DND-41 (cell line): ENCODE measurements around the gene CERCAM.

ENCODE experiments used
- ATAC-seq: fragments of 200-7000 bp; cut with Tn5 transposase; 3 replicates; pipeline ENCODE4 v1.9.1; 2021; ENCODE audit warnings: low read depth; ENCODE audit not compliant: insufficient read depth
- DNase-seq: peaks from one replicate; pipeline ENCODE4 v3.0.0-alpha.2; 2020
- H2AFZ ChIP-seq: 2 replicates; pipeline ENCODE4 v1.6.0; 2012; ENCODE audit warnings: low read depth, low read length
- H3K27ac ChIP-seq: 2 replicates; pipeline ENCODE4 v1.5.1; 2012; ENCODE audit warnings: low read length, inconsistent platforms
- H3K27me3 ChIP-seq: fragments of 200-600 bp; sonication (generic); 2 replicates; pipeline ENCODE4 v1.6.0; 2012; ENCODE audit warnings: low read length, mild to moderate bottlenecking, inconsistent platforms; ENCODE audit not compliant: insufficient read depth, poor library complexity
- H3K36me3 ChIP-seq: 2 replicates; pipeline ENCODE4 v1.5.1; 2012; ENCODE audit warnings: low read length, inconsistent platforms; ENCODE audit not compliant: insufficient read depth
- H3K4me1 ChIP-seq: 2 replicates; pipeline ENCODE4 v1.5.1; 2012; ENCODE audit warnings: mild to moderate bottlenecking, low read length; ENCODE audit not compliant: insufficient read depth
- H3K4me2 ChIP-seq: 2 replicates; pipeline ENCODE4 v1.6.0; 2012; ENCODE audit warnings: mild to moderate bottlenecking, moderate library complexity, low read length, inconsistent platforms; ENCODE audit not compliant: insufficient read depth
- H3K4me3 ChIP-seq, 2 experiments: fragments of 200-600 bp in 1 of 2; shearing (Covaris generic) in 1 of 2; 2 replicates each; pipeline ENCODE4 v1.5.1; 2012 to 2016; ENCODE audit warnings: inconsistent platforms in 2 of 2, low read length in 2 of 2, mild to moderate bottlenecking in 2 of 2, low read depth in 1 of 2, moderate library complexity in 1 of 2
- H3K79me2 ChIP-seq: 2 replicates; pipeline ENCODE4 v1.6.0; 2012; ENCODE audit warnings: low read length, inconsistent platforms; ENCODE audit not compliant: insufficient read depth
- H3K9ac ChIP-seq: 2 replicates; pipeline ENCODE4 v1.6.0; 2012; ENCODE audit warnings: low read depth, mild to moderate bottlenecking, inconsistent platforms, low read length, moderate library complexity
- H3K9me3 ChIP-seq: 2 replicates; pipeline ENCODE4 v1.5.1; 2012; ENCODE audit warnings: low read length, moderate library complexity, mild to moderate bottlenecking, inconsistent platforms; ENCODE audit not compliant: insufficient read depth, severe bottlenecking
- H4K20me1 ChIP-seq: 2 replicates; pipeline ENCODE4 v1.6.0; 2012; ENCODE audit warnings: low read length; ENCODE audit not compliant: insufficient read depth
- CTCF ChIP-seq: IDR thresholded peaks from 2 replicates; pipeline ENCODE4 v1.5.1; 2012; ENCODE audit warnings: borderline replicate concordance, low read length, moderate library complexity, mild to moderate bottlenecking; ENCODE audit not compliant: poor library complexity, severe bottlenecking; ENCODE audit errors: extremely low read depth
- EZH2 ChIP-seq: IDR thresholded peaks from 3 replicates; pipeline ENCODE4 v1.6.1; 2012; ENCODE audit warnings: borderline replicate concordance, low read depth, mild to moderate bottlenecking, moderate library complexity, low read length, inconsistent platforms; ENCODE audit not compliant: severe bottlenecking

CERCAM gene

GRCh38 chr9:128391956-128392301 lies 28.7 kb upstream of the CERCAM start:
- Histone ChIP-seq H3K27me3 (no peaks in the 10 kb centered on the region), H3K79me2 (no peaks in the 10 kb centered on the region), H3K9me3 (no peaks in the 10 kb centered on the region), H3K9ac (no peak overlapping the region), H3K36me3 (peaks cover 31% of the 10 kb centered on the region), H3K4me1 (no peaks in the 10 kb centered on the region), H3K4me3 (no peak overlapping the region), H2AFZ (no peak overlapping the region), H3K27ac (no peak overlapping the region), H4K20me1 (no peaks in the 10 kb centered on the region), H3K4me2 (no peak overlapping the region)
- TF ChIP-seq EZH2, result no peak
- no peak for TF ChIP-seq CTCF
- DNase-seq (no peak), ATAC-seq (no peak)

GRCh38 chr9:128392302-128393144 lies 28.1 kb upstream of the CERCAM start:
- Histone ChIP-seq H3K4me1 (no peaks in the 10 kb centered on the region), H3K79me2 (no peaks in the 10 kb centered on the region), H2AFZ (no peak overlapping the region), H3K4me3 (no peak overlapping the region), H3K36me3 (peaks cover 25% of the 10 kb centered on the region), H3K27ac (no peak overlapping the region), H3K4me2 (no peak overlapping the region), H3K9ac (no peak overlapping the region), H3K9me3 (no peaks in the 10 kb centered on the region), H3K27me3 (no peaks in the 10 kb centered on the region), H4K20me1 (no peaks in the 10 kb centered on the region)
- no peak for ATAC-seq
- no peak for TF ChIP-seq CTCF
- TF ChIP-seq EZH2, result no peak
- DNase-seq, result no peak

GRCh38 chr9:128393145-128393775 lies 27.4 kb upstream of the CERCAM start:
- Histone ChIP-seq H3K79me2 (no peaks in the 10 kb centered on the region), H3K36me3 (peaks cover 18% of the 10 kb centered on the region), H3K4me1 (no peaks in the 10 kb centered on the region), H3K9ac (no peak overlapping the region), H3K4me3 (no peak overlapping the region), H3K9me3 (no peaks in the 10 kb centered on the region), H3K27ac (no peak overlapping the region), H2AFZ (no peak overlapping the region), H3K27me3 (no peaks in the 10 kb centered on the region), H4K20me1 (no peaks in the 10 kb centered on the region), H3K4me2 (no peak overlapping the region)
- DNase-seq (no peak), ATAC-seq (no peak)
- TF ChIP-seq EZH2 (no peak), CTCF (no peak)

GRCh38 chr9:128393970-128394369 lies 26.7 kb upstream of the CERCAM start:
- H2AFZ ChIP-seq, result no peak overlapping the region
- H3K79me2 ChIP-seq, result no peaks in the 10 kb centered on the region
- no peaks in the 10 kb centered on the region for H4K20me1 ChIP-seq
- H3K9me3 ChIP-seq, result no peaks in the 10 kb centered on the region
- H3K9ac ChIP-seq, result no peak overlapping the region
- H3K4me2 ChIP-seq, result no peak overlapping the region
- TF ChIP-seq EZH2 (no peak), CTCF (no peak)
- no peaks in the 10 kb centered on the region for H3K27me3 ChIP-seq
- no peaks in the 10 kb centered on the region for H3K4me1 ChIP-seq
- no peak overlapping the region for H3K4me3 ChIP-seq
- DNase-seq (no peak), ATAC-seq (no peak)
- H3K27ac ChIP-seq, result no peak overlapping the region
- peaks cover 11% of the 10 kb centered on the region; the same call in 1 of the 2 replicates for H3K36me3 ChIP-seq
